LNCaP clone FGC (cell line): ENCODE results near the gene IQGAP3.

Source experiments
- DNase-seq: peaks from one replicate; pipeline ENCODE4 v3.0.0-alpha.2; 2011; ENCODE audit warnings: low read depth
- H3K4me3 ChIP-seq: 2 replicates; pipeline ENCODE4 v1.5.1; 2011; ENCODE audit warnings: mild to moderate bottlenecking, low read depth, low read length, control low read depth
- CTCF ChIP-seq: IDR thresholded peaks from 2 replicates; pipeline ENCODE4 v1.5.1; 2012; ENCODE audit warnings: mild to moderate bottlenecking; ENCODE audit not compliant: control insufficient read depth, insufficient read depth; ENCODE audit errors: extremely low read depth

The IQGAP3 gene

DNA sequence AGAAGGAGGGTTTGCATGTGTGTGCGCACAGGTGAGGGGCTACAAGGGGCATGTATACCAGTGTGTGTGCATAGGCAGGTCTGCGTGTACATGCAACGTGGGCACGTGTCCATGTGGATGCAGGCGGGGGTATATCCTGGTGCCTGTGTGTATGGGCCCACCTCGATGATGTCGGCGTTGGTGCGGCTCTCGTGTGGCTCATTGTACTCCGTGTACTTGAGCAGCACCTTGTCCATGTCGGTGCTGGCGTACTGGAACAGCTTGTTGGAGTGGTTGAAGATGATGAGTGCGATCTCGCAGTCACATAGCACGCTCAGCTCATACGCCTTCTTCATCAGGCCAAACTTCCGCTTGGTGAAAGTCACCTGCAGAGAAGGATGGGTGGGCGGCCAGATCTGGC lies 90.1 kb downstream of the IQGAP3 start:
- no peak for DNase-seq
- no peak overlapping the region for H3K4me3 ChIP-seq
- no peak for TF ChIP-seq CTCF

DNA sequence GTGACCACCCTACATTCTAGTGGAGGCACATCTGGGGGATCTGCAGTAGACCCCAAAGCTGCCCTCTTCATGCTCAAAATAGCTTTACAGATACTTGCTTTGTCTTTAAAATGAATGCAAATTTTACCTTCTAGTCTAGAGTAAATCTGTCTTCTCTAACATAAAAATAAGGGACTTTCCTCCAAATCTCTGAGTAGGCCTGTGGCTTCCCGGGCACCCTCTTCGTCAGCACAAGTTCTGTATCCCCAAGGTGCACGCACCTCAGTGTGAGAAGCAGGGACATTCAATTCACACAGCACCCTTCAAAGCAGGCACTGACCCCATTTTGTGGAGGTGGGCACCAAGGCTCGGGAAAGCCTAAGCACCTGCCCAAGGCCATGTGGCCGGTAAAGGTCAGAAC lies 90.8 kb downstream of the IQGAP3 start:
- H3K4me3 ChIP-seq: no peak overlapping the region
- no peak for DNase-seq
- TF ChIP-seq CTCF: no peak

- no peak overlapping the region for H3K4me3 ChIP-seq
- peak; percentile 34; the same call in 1 of the 2 replicates for TF ChIP-seq CTCF
- DNase-seq: no peak
Observed at GRCh38 chr1:156480411-156481192, 91.8 kb downstream of the IQGAP3 start.

DNA sequence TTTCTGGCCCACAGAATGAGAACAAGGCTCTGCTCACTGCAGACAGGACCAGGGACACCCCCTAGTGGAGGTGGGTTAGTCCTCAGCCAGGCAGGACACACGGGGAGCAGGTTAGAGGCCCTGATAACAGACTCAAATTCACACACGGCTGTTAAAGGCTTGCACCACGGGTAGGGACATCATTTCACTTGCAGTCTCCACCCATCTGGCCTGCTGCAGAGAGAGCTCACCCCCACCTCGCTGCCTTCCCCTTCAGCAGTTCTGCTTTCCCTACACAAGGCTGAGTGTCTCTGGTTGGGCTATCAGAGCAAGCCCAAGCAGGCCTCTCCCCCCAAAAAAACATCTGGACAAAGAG lies 92.4 kb downstream of the IQGAP3 start:
- no peak overlapping the region for H3K4me3 ChIP-seq
- DNase-seq: no peak
- no peak for TF ChIP-seq CTCF

DNA sequence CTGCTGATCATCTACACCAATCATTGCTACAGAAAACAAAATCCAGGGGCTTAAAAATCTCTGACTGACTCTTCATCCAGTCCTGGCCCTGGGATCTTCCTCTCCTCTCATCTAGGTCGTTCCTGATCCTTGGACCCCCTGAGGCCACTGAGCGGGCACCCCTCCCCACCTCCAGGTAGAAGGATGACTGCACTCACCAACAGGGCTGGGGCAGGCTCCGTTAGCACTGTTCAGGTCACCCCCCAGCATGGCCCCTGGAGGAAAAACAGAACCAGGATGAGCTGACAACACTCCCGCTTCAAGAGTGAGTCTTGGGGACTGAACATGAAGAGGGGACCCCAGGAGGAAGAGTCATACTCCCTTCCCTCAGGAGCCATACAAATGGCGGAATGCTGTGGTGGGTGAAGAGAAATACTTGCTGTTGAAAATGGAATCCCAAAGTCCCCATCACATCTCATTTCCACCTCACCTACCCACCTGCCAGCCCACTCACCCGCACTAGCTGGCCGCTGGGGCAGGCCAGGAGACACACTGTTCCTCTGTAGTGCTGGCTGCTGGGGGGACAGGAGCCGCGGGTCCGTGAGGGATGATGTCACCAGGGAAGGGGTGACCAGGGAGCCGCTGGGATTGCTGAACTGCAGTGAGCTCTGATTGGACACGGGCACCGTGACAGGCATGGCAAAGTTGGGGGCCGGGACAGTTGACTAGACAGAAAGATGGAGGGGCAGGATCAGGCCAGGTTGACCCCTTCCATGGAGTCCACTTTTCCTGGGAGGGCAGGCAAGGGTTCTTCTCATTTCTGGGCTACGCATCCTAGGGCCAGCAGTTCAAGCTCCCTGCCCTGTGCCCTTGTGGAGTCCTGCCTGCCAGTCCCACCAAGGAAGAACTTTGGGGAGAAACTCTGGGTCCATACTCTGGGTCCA lies 93.0 kb downstream of the IQGAP3 start:
- H3K4me3 ChIP-seq: no peak overlapping the region
- no peak for TF ChIP-seq CTCF
- no peak for DNase-seq

GRCh38 chr1:156478250-156478627 lies 94.1 kb downstream of the IQGAP3 start:
- no peak for TF ChIP-seq CTCF
- no peak overlapping the region for H3K4me3 ChIP-seq

More at GRCh38 chr1:156478250-156478627, 94.1 kb downstream of the IQGAP3 start:
- DNase-seq: no peak
